Heart left ventricle (tissue), 13 donors: ENCODE data around the gene GRB7.

Experiments used
- CTCF ChIP-seq, 12 donors: fragments of 200-600 bp; sonication (generic) in 4 of 12; IDR thresholded peaks; one replicate each; pipeline versions ENCODE4 v1.5.0 to v1.8.0; 2018 to 2022; ENCODE audit warnings: antibody characterized with exemption in 12 of 12, mild to moderate bottlenecking in 5 of 12
- POLR2A ChIP-seq, 2 donors: fragments of 450-650 bp; IDR thresholded peaks; one replicate each; pipeline ENCODE4 v1.6.1; 2017; ENCODE audit warnings: antibody characterized with exemption in 2 of 2, mild to moderate bottlenecking in 2 of 2, moderate library complexity in 2 of 2
- donor health status: ischemic (EF 13 %, LVEDD 7.1; RV severe dilation, severe dysfunction).
- donor health status: DM: no; HTN: yes; CAD: no.
- donor health status: DM: no; HTN: no; CAD: no.
- donor health status: ischemic (EF 25% LVEDD 6.9; RV normal size, moderate dysfunction).
- donor health status: ischemic (EF 25% LVEDD 5.7; RV mildly dilated, moderate dysfunction).
- donor health status: ischemic (EF 35%, LVEDD 5.7; RV mildly dilated, moderate dysfunction).
- donor health status: nonischemic (EF 11% LVEDD 7.7; RV severe dilation, severe dysfunction).
- donor health status: DM: yes; HTN: yes; CAD: no.
- donor health status: PGD.
- donor health status: ischemic (EF 29% LVEDD 5.4; RV normal size, mild dysfunction).
- donor health status: nonischemic (EF 23%, LVEDD 6.1; RV moderate dilation, normal function).

DNA sequence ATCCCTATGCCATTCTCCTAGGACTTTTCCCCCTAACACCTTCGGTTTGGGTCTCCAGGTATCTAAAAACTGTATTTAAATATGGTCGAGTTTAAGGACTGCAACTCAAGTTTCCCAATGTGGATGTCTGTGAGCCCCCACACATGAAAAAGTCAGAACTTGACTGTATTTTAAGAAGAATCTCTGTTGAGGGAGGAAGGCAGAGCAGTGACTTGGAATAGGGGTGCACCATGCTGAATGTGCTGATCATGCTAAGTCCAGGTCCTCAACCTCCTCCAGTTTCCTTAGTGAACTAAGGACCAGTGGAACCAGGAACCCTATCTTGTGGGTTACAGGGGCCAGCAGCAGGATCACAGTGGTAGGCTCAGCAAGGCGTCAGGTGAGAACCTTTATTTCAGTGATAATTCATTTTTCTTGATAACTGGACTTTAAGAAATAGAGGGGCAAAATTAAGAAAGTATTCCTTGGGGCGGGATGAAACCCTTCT lies 19.5 kb downstream of the GRB7 start:
- TF ChIP-seq POLR2A (IDR thresholded peaks at IDR 0.05) (no peak), CTCF (IDR thresholded peaks at IDR 0.05) (no peak)
